Measurements from ENCODE around the gene XRN1. TPM values are rescaled to one million over a fixed set of nuclear protein-coding genes. Genes with fewer than 3 reads are reported as not detected.

The XRN1 gene, protein sequence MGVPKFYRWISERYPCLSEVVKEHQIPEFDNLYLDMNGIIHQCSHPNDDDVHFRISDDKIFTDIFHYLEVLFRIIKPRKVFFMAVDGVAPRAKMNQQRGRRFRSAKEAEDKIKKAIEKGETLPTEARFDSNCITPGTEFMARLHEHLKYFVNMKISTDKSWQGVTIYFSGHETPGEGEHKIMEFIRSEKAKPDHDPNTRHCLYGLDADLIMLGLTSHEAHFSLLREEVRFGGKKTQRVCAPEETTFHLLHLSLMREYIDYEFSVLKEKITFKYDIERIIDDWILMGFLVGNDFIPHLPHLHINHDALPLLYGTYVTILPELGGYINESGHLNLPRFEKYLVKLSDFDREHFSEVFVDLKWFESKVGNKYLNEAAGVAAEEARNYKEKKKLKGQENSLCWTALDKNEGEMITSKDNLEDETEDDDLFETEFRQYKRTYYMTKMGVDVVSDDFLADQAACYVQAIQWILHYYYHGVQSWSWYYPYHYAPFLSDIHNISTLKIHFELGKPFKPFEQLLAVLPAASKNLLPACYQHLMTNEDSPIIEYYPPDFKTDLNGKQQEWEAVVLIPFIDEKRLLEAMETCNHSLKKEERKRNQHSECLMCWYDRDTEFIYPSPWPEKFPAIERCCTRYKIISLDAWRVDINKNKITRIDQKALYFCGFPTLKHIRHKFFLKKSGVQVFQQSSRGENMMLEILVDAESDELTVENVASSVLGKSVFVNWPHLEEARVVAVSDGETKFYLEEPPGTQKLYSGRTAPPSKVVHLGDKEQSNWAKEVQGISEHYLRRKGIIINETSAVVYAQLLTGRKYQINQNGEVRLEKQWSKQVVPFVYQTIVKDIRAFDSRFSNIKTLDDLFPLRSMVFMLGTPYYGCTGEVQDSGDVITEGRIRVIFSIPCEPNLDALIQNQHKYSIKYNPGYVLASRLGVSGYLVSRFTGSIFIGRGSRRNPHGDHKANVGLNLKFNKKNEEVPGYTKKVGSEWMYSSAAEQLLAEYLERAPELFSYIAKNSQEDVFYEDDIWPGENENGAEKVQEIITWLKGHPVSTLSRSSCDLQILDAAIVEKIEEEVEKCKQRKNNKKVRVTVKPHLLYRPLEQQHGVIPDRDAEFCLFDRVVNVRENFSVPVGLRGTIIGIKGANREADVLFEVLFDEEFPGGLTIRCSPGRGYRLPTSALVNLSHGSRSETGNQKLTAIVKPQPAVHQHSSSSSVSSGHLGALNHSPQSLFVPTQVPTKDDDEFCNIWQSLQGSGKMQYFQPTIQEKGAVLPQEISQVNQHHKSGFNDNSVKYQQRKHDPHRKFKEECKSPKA (N-terminal part only)
- 10 to 100 TPM; 73.2 to 86.8 TPM for total RNA-seq

DNA sequence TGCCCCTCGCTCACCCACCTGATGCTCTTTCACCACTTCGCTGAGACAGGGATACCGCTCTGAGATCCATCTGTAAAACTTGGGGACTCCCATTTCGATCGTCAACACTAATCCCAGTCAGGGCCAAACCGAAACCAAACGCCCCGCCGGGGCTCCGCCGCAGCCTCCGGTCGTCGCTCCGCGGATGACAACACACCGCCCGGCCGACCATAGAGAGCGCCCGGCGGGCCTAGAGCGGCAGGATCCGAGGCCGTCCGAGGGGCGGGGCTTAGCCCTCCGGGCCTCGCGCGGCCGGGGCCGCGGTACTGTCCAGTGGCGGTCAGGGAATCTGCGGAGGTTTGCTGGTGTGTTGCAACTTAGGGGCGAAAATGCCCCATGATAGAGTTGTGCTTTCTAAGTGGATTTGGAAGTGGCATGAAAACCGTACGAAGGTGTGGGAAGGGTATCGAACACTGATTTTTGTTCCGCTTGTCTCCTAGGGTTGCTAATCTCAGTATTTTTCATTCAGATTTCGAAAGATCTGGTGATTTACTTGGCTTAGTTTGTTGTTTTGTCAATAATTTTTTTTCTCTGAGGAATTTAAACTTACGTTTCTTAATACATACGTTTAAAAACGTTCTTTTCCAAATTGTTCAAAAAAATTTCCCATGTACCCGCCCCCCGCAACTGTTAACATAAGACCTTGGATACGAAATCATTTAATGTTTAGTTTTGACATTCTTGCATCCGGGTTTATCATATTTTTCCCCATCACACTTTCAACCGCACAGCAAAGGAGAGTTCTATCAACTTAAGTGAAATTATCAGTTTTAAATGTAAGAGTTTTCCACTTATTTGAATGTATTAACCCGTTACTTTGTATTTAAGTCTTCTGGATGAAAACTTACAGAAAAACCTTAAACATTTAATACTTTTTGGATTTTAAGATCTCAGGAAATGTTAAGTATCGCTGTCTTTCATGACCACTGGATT lies at the start of gene XRN1:
TSS of gene XRN1 (minus strand) at position 186 of the 972 bp plus-strand sequence. CDS start at position 93, 93 bp downstream.
- ATAC-seq: peak; percentile 97

DNA sequence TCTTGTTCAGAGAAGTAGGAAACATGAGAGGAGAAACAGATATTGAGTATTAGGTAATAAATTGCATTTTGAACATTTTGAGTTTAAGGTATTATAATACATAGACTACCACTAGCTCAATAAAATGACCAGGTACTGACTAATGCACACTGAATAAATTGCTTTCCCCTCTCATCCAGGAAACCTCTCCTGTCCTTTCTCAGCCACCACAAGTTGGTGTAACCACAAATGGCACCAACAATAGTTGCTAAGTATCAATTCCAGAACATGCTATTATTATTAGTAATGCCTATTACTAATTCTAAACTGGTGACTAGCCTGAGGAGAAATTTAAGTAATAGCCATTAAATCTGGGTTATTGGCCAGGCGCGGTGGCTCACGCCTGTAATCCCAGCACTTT lies 47.3 kb upstream of the XRN1 start:
- no peak for ATAC-seq
- Mint-ChIP-seq H3K27me3 (no peaks in the 10 kb centered on the region), H3K36me3 (peaks cover 29% of the 10 kb centered on the region), H3K4me1 (ENCODE audit: low read depth in 2 of 2) (no peaks in the 10 kb centered on the region), H3K4me3 (no peak overlapping the region), H3K27ac (no peak overlapping the region), H3K9me3 (no peaks in the 10 kb centered on the region)
- no peak for DNase-seq (ENCODE audit: low spot score)

More for the DNA sequence above, at the start of gene XRN1:
- Mint-ChIP-seq H3K9me3 (no peaks in the 10 kb centered on the region), H3K4me1 (ENCODE audit: low read depth in 2 of 2) (peaks cover 26 to 41% of the 10 kb centered on the region in 2 donors), H3K27ac (peak within 1 kb of the TSS; percentile 95 to 100), H3K4me3 (peak within 1 kb of the TSS; percentile 94), H3K27me3 (no peaks in the 10 kb centered on the region), H3K36me3 (peaks cover 16% of the 10 kb centered on the region)
- DNase-seq (ENCODE audit: low spot score): peak; percentile 98

DNA sequence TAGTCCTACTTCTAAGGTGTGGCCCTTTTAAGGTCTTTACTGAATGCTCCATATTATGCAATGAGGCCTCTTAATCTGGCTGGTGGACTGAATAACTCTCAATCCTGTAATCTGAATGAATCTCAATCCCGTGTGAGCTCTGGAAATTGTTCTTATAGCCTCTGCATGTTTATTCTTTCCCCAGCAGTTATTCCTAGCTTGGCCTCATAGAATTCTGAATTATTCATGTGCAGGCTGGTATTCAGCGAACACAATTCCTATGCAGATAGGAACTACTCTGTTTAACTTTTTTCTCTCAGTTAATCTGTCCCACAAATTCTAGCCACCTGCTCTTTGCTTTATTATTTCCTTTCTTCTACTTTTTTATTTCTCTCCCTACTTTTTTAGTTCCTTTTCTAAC lies 44.3 kb upstream of the XRN1 start:
- no peak overlapping the region for H3K27ac Mint-ChIP-seq
- H3K36me3 Mint-ChIP-seq: peaks cover 44% of the 10 kb centered on the region
- H3K4me1 Mint-ChIP-seq (ENCODE audit: low read depth in 2 of 2): no peaks in the 10 kb centered on the region
- H3K27me3 Mint-ChIP-seq: no peaks in the 10 kb centered on the region
- DNase-seq (ENCODE audit: low spot score) (no peak), ATAC-seq (no peak)
- H3K4me3 Mint-ChIP-seq: no peak overlapping the region
- no peaks in the 10 kb centered on the region for H3K9me3 Mint-ChIP-seq

DNA sequence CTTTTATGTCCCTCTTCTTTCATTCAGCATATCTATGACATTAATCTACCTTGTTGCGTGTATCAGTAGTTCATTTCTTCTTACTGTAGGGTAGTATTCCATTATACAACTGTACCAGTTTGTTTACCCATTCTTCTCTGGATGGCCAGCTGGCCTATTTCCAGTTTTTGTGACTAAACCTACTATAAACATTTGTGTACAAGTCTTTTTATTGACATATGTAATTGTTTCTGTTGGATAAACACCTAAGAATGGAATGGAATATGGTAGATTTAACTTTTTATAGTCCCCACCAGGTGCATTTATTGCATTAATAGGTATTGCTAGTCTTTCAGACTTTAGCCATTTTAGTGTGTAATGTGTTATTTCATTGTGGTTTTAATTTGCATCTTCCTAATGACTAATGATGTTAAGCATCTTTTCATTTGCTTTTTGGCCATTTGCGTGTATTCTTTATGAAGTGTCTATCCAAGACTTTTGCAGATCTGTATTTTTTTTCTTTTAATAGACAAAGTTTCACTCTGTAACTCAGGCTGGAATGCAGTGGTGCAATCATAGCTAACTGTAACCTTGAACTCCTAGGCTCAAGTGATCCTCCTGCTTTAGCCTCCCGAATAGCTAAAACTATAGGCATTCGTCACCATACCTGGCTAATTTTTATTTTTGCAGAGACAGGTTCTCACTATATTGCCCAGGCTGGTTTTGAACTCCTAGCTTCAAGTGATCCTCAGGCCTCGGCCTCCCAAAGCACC lies 41.9 kb upstream of the XRN1 start:
- H3K36me3 Mint-ChIP-seq: peaks cover 54% of the 10 kb centered on the region
- H3K4me3 Mint-ChIP-seq: no peak overlapping the region
- DNase-seq (ENCODE audit: low spot score) (no peak), ATAC-seq (no peak)
- no peaks in the 10 kb centered on the region for H3K9me3 Mint-ChIP-seq
- no peak overlapping the region for H3K27ac Mint-ChIP-seq
- no peaks in the 10 kb centered on the region for H3K27me3 Mint-ChIP-seq
- H3K4me1 Mint-ChIP-seq (ENCODE audit: low read depth in 2 of 2): no peaks in the 10 kb centered on the region

DNA sequence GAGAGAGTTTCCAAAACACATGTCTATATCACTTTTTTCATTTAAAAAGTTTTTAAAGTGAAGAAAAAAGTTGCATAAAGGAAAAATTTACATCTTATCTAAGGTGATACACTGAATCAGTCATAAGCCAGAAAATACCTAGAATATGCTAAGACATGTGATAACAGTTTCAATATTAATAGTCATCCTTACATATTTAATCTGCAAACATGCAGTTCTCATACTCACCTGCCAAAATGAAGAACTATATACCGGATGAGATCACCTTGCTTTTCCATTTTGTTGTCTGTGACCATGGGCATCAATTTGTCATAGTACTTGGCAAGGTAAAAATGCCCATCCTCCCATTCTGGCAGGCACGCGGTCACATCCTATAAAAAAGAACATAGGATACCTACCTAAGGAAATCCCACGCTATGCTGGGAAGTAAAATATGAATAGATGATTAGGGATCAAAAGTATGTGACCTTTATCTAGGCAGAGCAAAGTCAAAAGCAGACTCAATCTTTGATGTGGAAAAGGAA lies 37.1 kb upstream of the XRN1 start:
- Mint-ChIP-seq H3K4me1 (ENCODE audit: low read depth in 2 of 2) (no peaks in the 10 kb centered on the region), H3K27ac (no peak overlapping the region), H3K4me3 (no peak overlapping the region), H3K9me3 (no peaks in the 10 kb centered on the region), H3K36me3 (peaks cover 53% of the 10 kb centered on the region), H3K27me3 (no peaks in the 10 kb centered on the region)
- ATAC-seq: no peak
- no peak for DNase-seq (ENCODE audit: low spot score)

DNA sequence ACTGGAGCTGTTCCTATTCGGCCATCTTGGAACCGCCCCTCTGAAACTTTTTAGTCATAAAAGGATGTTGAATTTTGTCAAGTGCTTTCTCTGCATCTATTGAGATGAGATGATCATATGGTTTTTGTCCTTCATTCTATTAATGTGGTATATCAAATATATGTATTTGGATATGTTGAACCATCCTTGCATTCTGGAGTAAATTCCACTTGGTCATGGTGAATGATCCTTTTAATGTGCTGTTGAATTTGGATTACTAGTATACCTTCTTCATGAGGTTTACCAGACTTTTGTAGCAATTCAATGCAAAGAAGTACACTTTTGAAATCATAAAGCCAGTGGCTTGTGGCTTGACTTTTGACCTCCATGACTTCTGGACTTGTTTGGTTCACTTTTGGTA lies 33.4 kb upstream of the XRN1 start:
- peaks cover 10% of the 10 kb centered on the region for H3K9me3 Mint-ChIP-seq
- H3K4me3 Mint-ChIP-seq: no peak overlapping the region
- no peak overlapping the region for H3K27ac Mint-ChIP-seq
- no peaks in the 10 kb centered on the region for H3K27me3 Mint-ChIP-seq
- ATAC-seq (no peak), DNase-seq (ENCODE audit: low spot score) (no peak)
- peaks cover 60% of the 10 kb centered on the region for H3K36me3 Mint-ChIP-seq
- H3K4me1 Mint-ChIP-seq (ENCODE audit: low read depth in 2 of 2): no peaks in the 10 kb centered on the region

DNA sequence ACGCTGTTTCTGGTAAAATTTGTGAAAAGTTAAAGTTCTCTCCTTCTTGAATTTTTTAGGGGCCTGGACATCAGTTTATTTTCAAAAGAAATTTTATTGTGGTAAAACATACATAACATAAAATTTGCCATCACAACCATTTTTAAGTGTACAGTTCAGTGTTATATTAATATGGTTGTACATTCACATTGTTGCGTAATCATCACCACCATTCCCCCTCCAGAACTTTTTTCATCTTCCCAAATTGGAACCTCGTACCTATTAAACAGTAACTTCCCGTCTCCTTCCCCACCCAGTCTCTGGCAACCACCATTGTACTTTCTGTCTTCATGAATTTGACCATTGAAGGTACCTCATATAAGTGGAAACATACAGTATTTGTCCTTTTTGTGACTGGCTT lies 23.0 kb upstream of the XRN1 start:
- Mint-ChIP-seq H3K4me3 (no peak overlapping the region), H3K27ac (no peak overlapping the region), H3K36me3 (no peaks in the 10 kb centered on the region), H3K27me3 (no peaks in the 10 kb centered on the region), H3K9me3 (no peaks in the 10 kb centered on the region), H3K4me1 (ENCODE audit: low read depth in 2 of 2) (peaks cover 0 to 3% of the 10 kb centered on the region in 2 donors)
- DNase-seq (ENCODE audit: low spot score): no peak
- no peak for ATAC-seq

DNA sequence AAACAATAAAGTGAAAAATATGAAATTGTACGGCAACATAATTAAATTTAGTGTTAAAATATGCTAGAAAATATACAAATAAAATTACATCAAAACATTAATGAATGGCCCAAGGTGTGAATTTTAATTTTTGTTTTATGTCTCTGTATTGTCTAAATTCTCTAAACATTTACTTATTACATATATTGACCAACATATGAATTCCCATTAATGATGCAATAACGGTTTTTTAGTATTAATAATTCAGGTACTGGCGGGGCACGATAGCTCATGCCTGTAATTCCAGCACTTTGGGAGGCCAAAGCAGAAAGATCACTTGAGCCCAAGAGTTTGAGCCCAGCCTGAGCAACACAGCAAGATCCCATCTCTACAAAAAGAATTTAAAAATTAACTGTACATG lies 20.6 kb upstream of the XRN1 start:
- Mint-ChIP-seq H3K9me3 (no peaks in the 10 kb centered on the region), H3K4me3 (no peak overlapping the region), H3K27ac (no peak overlapping the region), H3K36me3 (peaks cover 5% of the 10 kb centered on the region), H3K27me3 (no peaks in the 10 kb centered on the region), H3K4me1 (ENCODE audit: low read depth in 2 of 2) (peaks cover 0 to 3% of the 10 kb centered on the region in 2 donors)
- ATAC-seq (no peak), DNase-seq (ENCODE audit: low spot score) (no peak)

DNA sequence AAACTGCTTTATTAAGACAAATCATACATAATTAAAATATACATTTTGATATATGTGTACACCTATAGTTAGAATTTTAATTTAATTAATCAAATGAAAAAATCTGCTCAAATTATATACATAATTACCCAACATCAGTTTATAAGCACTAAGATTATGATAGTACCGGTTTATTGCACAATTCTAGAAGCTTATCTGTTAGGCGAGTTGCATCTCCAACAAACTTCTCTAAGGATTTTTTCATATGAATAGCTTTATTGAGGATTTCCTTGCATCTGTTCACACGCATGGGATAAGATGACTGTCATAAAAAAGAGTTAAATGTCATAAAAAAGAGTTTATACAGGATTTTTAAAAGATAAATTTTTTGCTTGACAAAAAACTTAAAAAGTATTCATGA lies 19.9 kb upstream of the XRN1 start:
- H3K36me3 Mint-ChIP-seq: peaks cover 5% of the 10 kb centered on the region
- H3K27me3 Mint-ChIP-seq: no peaks in the 10 kb centered on the region
- DNase-seq (ENCODE audit: low spot score) (no peak), ATAC-seq (no peak)
- no peaks in the 10 kb centered on the region for H3K9me3 Mint-ChIP-seq
- no peak overlapping the region for H3K27ac Mint-ChIP-seq
- H3K4me1 Mint-ChIP-seq (ENCODE audit: low read depth in 2 of 2): peaks cover 0 to 3% of the 10 kb centered on the region in 2 donors
- no peak overlapping the region for H3K4me3 Mint-ChIP-seq

DNA sequence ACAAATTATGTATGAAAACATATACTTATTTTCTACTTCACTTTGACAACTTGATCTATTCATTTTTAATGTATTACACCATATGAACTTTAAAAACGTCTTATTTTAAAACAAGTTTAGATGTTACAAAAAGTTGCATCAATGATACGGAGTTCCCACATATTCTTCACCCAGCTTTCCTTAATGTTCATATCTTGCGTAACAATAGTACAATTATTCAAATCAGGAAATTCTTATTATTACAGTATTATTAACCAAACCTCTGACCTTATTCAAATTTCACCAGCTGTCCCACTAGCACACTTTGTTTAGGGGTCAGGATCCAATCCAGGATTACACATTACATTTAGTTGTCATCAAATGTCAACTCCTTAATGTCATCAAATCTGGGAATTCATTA lies 12.9 kb upstream of the XRN1 start:
- ATAC-seq (no peak), DNase-seq (ENCODE audit: low spot score) (no peak)
- Mint-ChIP-seq H3K4me1 (ENCODE audit: low read depth in 2 of 2) (no peaks in the 10 kb centered on the region), H3K27me3 (no peaks in the 10 kb centered on the region), H3K36me3 (peaks cover 24% of the 10 kb centered on the region), H3K9me3 (no peaks in the 10 kb centered on the region), H3K4me3 (no peak overlapping the region), H3K27ac (no peak overlapping the region)

DNA sequence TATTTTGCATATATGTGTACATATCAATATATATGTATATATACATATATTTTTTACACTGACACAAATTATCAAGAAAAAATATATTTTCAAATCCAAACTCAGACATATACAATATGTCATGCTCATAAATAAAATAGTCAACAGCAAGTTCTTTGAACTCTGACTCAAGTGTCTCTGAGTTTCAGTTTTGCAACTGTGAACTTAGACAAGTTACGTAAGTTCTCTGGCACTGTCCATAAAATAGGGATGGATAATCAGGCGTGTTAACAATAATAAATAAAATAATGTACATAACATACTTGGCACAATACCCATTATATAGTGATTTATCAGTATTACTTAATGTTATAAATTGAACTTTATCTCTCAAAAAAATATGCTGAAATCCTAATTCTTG lies 12.1 kb upstream of the XRN1 start:
- no peak for DNase-seq (ENCODE audit: low spot score)
- no peak for ATAC-seq
- Mint-ChIP-seq H3K9me3 (no peaks in the 10 kb centered on the region), H3K4me3 (no peak overlapping the region), H3K27me3 (no peaks in the 10 kb centered on the region), H3K4me1 (ENCODE audit: low read depth in 2 of 2) (no peaks in the 10 kb centered on the region), H3K36me3 (peaks cover 24% of the 10 kb centered on the region), H3K27ac (no peak overlapping the region)

DNA sequence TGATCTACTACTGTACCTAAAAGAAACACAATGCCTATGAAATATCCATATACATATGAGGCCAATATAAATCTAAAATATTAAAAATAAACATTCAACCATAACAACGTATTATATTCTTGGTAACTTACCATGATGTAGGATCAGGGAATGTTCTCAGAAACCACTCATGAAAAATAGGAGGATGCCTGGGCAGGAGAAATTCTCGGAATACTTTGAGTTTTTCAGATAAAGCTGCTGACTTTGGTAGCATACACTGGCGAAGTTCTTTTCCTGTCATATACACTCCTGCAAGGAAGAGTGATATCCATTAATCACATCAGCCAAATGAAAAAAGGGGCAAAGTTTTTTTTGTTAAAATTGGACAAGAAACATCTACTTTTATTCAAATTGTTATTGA lies 11.3 kb upstream of the XRN1 start:
- peaks cover 18% of the 10 kb centered on the region for H3K36me3 Mint-ChIP-seq
- no peaks in the 10 kb centered on the region for H3K9me3 Mint-ChIP-seq
- H3K4me1 Mint-ChIP-seq (ENCODE audit: low read depth in 2 of 2): no peaks in the 10 kb centered on the region
- no peak overlapping the region for H3K4me3 Mint-ChIP-seq
- DNase-seq (ENCODE audit: low spot score) (no peak), ATAC-seq (no peak)
- H3K27me3 Mint-ChIP-seq: no peaks in the 10 kb centered on the region
- H3K27ac Mint-ChIP-seq: no peak overlapping the region

Data from natural killer cell treated with Interleukin-12 subunit alpha and Interleukin-12 subunit beta and Interleukin-15 and Interleukin-18, amount 100 ng/mL, for 72 hours (primary cell).